Rectal smooth muscle tissue (tissue), 1 donor: Measurements from ENCODE around the gene PLEKHG4.

Experiments used
- H3K27ac ChIP-seq: one replicate; pipeline ENCODE4 v1.7.0; 2013; ENCODE audit warnings: low read depth, low read length, inconsistent platforms
- H3K27me3 ChIP-seq: one replicate; pipeline ENCODE4 v1.7.0; 2013; ENCODE audit warnings: low read length; ENCODE audit not compliant: control insufficient read depth, insufficient read depth
- H3K36me3 ChIP-seq: one replicate; pipeline ENCODE4 v1.7.0; 2013; ENCODE audit warnings: low read length; ENCODE audit not compliant: control insufficient read depth, insufficient read depth
- H3K4me1 ChIP-seq: one replicate; pipeline ENCODE4 v1.7.0; 2013; ENCODE audit warnings: low read length; ENCODE audit not compliant: control insufficient read depth, insufficient read depth
- H3K4me3 ChIP-seq: one replicate; pipeline ENCODE4 v1.7.0; 2013; ENCODE audit warnings: low read length
- H3K9ac ChIP-seq: one replicate; pipeline ENCODE4 v1.7.0; 2013; ENCODE audit warnings: low read length

The PLEKHG4 gene

DNA sequence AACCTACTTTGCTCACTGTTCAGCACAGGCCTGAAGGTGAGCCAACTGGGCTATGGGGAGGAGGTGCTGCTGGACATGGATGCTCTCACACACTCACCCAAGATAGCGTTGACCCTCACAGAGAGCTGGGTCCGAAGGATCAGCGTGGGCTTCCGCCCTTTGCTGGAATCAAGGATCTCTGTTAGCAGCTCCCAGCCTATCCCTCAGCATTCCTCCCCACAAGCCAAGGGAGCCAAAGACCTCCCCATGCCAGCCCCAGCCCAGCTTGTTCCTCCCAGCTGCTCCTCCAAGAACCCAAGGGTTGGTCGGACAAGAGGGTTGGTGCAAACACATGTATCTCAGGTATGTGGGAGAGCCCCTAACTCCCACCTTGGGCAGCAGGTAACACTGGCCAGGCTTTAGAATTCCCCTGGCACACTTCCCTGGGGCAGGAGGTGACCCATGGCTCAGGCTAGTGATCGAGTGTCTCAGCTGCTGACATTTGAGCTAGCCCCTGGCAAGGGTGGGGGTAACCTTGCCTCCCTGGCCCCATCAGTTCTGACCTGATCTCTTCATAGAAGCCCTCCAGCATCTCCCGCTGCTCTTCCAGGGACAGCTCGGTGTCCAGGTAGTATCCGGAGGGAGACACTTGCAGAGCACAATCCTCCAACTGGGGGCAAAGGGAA, 40.4 kb upstream of the PLEKHG4 start:
- Histone ChIP-seq H3K27ac (no peak overlapping the region), H3K36me3 (peaks cover 27% of the 10 kb centered on the region), H3K4me3 (no peak overlapping the region), H3K9ac (no peak overlapping the region), H3K27me3 (no peaks in the 10 kb centered on the region), H3K4me1 (no peaks in the 10 kb centered on the region)

- Histone ChIP-seq H3K27ac (no peak overlapping the region), H3K4me3 (no peak overlapping the region), H3K4me1 (no peaks in the 10 kb centered on the region), H3K27me3 (no peaks in the 10 kb centered on the region), H3K9ac (no peak overlapping the region), H3K36me3 (peaks cover 20% of the 10 kb centered on the region)
Observed at GRCh38 chr16:67240506-67240905, 38.8 kb upstream of the PLEKHG4 start.

- Histone ChIP-seq H3K27ac (no peak overlapping the region), H3K4me3 (no peak overlapping the region), H3K36me3 (peaks cover 12% of the 10 kb centered on the region), H3K9ac (no peak overlapping the region), H3K4me1 (no peaks in the 10 kb centered on the region), H3K27me3 (no peaks in the 10 kb centered on the region)
Observed at GRCh38 chr16:67241008-67241900, 38.1 kb upstream of the PLEKHG4 start.

GRCh38 chr16:67242138-67242730, 37.1 kb upstream of the PLEKHG4 start:
- Histone ChIP-seq H3K4me1 (no peaks in the 10 kb centered on the region), H3K4me3 (no peak overlapping the region), H3K36me3 (peaks cover 7% of the 10 kb centered on the region), H3K27ac (no peak overlapping the region), H3K27me3 (no peaks in the 10 kb centered on the region), H3K9ac (no peak overlapping the region)

DNA sequence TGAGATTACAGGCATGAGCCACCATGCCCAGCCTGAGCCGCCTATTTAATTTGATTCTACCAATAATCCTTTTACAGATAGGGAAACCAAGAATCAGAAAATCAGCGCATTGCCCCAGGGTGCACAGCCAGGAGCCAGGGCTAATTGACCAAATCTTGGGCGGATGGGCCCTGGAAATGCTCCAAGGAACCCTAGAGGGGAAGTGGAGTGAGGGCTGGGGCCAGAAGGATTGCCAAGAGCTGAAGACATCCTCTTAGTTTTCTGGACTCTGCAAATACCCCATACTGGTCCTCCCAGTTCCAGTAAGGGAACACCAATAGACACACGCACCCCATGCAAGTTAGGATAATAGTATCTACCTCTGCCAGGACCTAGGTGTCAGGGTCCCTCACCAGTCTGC, 35.9 kb upstream of the PLEKHG4 start:
- Histone ChIP-seq H3K27me3 (no peaks in the 10 kb centered on the region), H3K4me1 (peaks cover 6% of the 10 kb centered on the region), H3K4me3 (no peak overlapping the region), H3K9ac (no peak overlapping the region), H3K27ac (no peak overlapping the region), H3K36me3 (peaks cover 7% of the 10 kb centered on the region)

- no peak overlapping the region for H3K9ac ChIP-seq
Observed at GRCh38 chr16:67244387-67245185, 34.7 kb upstream of the PLEKHG4 start.

GRCh38 chr16:67245186-67245585, 34.1 kb upstream of the PLEKHG4 start:
- H3K9ac ChIP-seq: no peak overlapping the region
- H3K27me3 ChIP-seq: peaks cover 11% of the 10 kb centered on the region
- H3K27ac ChIP-seq: no peak overlapping the region
- H3K36me3 ChIP-seq: no peaks in the 10 kb centered on the region
- peak overlapping the region; percentile 25 for H3K4me3 ChIP-seq
- peaks cover 9% of the 10 kb centered on the region for H3K4me1 ChIP-seq

More at GRCh38 chr16:67244387-67245185, 34.7 kb upstream of the PLEKHG4 start:
- peak overlapping the region; percentile 17 for H3K27ac ChIP-seq
- no peak overlapping the region for H3K4me3 ChIP-seq
- H3K36me3 ChIP-seq: peaks cover 2% of the 10 kb centered on the region
- H3K27me3 ChIP-seq: peaks cover 6% of the 10 kb centered on the region
- peaks cover 9% of the 10 kb centered on the region for H3K4me1 ChIP-seq

- Histone ChIP-seq H3K36me3 (no peaks in the 10 kb centered on the region), H3K4me1 (peaks cover 9% of the 10 kb centered on the region), H3K9ac (no peak overlapping the region), H3K27me3 (peaks cover 14% of the 10 kb centered on the region), H3K4me3 (peak overlapping the region; percentile 85), H3K27ac (peak overlapping the region; percentile 57)
Observed at GRCh38 chr16:67245674-67246080, 33.7 kb upstream of the PLEKHG4 start.

DNA sequence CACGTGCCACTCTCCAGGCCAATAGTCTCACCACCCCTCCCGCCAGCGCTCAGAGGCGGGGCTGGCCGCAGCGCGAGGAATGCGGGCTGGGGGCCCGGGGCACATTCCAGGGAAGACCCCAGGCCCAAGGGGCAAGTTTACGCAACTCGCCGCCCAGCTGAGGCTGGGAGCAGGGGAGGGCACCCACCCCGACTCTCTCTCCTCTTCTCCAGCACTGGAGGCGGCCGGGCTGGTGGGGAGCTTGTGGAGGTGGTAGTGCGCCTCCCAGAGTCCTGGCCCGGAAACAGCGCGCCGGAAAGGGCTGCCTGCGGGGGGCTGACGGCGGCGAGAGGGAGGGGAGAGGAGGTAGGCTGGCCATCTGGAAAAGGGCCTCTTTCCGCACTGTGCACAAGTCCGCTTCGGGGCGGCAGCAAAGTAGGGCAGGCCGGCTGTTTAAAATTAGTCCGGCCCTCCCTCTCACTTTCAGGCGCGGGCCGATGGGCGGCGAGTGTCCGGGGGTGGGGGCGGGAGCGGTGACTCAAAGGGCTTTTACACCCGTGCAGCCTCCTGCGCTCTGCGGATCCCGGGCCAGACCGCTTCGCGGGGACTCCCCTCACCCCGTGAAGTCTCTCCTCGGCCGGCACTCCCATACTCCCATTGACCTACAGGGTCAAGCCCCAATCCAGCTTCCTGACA, 33.1 kb upstream of the PLEKHG4 start:
- peak overlapping the region; percentile 57 for H3K27ac ChIP-seq
- H3K4me1 ChIP-seq: peaks cover 9% of the 10 kb centered on the region
- peak overlapping the region; percentile 37 for H3K9ac ChIP-seq
- no peaks in the 10 kb centered on the region for H3K36me3 ChIP-seq
- peaks cover 14% of the 10 kb centered on the region for H3K27me3 ChIP-seq
- peak overlapping the region; percentile 85 for H3K4me3 ChIP-seq

- H3K4me1 ChIP-seq: peaks cover 9% of the 10 kb centered on the region
Observed at GRCh38 chr16:67246756-67247191, 32.6 kb upstream of the PLEKHG4 start.

DNA sequence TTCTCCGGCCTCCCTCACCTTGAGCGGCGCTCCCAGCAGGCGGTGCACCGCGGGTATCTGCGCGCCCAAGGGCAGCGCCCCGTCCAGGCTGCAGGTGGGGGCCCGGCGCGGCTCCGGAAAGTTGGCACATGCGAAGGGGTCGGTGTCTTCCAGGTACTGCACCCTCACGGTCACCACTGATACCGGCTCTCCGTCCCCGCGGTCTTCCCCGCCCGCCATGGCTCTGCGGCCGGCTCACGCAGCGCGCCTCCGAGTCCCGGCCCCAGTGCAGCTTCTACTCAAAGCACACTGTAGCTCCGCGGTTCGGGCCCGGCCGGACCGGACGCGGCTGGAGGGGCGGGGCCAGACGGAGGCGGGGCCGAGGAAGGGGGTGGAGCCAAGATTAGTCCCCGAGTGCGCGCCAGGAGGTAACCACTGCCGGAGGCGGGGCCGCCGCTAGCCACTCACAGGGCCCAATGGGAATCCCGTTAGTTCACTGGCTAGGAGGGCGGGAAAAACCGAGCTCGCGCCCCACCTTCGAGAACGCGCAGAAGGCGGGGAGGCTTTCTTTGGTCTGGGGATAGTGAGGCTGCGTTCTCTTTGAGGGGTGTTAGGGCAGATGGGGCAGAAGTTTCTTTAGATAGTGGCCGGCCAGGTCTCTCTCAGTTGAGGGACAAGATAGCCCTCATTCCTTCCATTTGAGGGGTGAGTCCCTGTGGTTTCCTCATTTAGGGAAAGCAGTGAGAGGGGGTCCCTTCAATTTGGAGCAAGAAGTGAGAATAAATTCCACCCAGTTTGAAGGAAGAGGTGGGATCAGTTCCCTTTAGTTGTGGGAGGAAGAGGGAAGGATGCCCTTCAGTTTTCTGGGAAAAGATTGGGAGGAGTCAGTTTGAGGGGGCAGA, 31.9 kb upstream of the PLEKHG4 start, which contains the start of gene FHOD1:
TSS of gene FHOD1 (minus strand) at position 290 of the 881 bp plus-strand sequence. CDS start at position 219, 71 bp downstream.
- H3K27me3 ChIP-seq: peaks cover 14% of the 10 kb centered on the region
- peak within 1 kb of the TSS; percentile 73 for H3K9ac ChIP-seq
- H3K27ac ChIP-seq: peak within 1 kb of the TSS; percentile 57
- peak within 1 kb of the TSS; percentile 85 for H3K4me3 ChIP-seq
- no peaks in the 10 kb centered on the region for H3K36me3 ChIP-seq
- peaks cover 9% of the 10 kb centered on the region for H3K4me1 ChIP-seq

More at GRCh38 chr16:67246756-67247191, 32.6 kb upstream of the PLEKHG4 start:
- H3K4me3 ChIP-seq: peak overlapping the region; percentile 85
- H3K27ac ChIP-seq: peak overlapping the region; percentile 57
- peak overlapping the region; percentile 73 for H3K9ac ChIP-seq
- H3K27me3 ChIP-seq: peaks cover 14% of the 10 kb centered on the region
- H3K36me3 ChIP-seq: no peaks in the 10 kb centered on the region
